ENCODE measurements around the gene RREB1.

DNA sequence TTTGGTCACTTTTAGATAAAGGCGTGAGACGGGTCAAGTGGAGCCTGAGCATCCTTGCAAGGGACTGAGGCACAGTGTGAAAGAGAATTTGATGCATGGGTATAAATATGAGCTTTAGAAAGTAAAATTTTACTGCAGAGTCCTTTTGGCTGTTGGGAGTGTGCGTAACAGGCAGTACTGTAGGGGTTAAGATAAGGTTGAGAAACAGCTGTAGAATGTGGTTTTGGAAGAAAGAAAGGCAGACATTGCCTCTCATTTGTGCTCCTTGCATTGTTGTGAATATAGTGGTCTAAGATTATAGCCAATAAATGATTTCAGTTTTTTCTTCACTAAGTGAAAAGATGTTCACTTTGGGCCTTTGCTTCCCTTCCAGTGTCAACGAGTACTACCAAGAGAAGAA is 73.0 kb downstream of the RREB1 start:
- TF ChIP-seq, protein P1, sequence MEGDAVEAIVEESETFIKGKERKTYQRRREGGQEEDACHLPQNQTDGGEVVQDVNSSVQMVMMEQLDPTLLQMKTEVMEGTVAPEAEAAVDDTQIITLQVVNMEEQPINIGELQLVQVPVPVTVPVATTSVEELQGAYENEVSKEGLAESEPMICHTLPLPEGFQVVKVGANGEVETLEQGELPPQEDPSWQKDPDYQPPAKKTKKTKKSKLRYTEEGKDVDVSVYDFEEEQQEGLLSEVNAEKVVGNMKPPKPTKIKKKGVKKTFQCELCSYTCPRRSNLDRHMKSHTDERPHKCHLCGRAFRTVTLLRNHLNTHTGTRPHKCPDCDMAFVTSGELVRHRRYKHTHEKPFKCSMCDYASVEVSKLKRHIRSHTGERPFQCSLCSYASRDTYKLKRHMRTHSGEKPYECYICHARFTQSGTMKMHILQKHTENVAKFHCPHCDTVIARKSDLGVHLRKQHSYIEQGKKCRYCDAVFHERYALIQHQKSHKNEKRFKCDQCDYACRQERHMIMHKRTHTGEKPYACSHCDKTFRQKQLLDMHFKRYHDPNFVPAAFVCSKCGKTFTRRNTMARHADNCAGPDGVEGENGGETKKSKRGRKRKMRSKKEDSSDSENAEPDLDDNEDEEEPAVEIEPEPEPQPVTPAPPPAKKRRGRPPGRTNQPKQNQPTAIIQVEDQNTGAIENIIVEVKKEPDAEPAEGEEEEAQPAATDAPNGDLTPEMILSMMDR (IDR thresholded peaks at IDR 0.05; ENCODE audit: insufficient read depth, low read length), result no peak
- TF ChIP-seq POLR2AphosphoS5 (IDR thresholded peaks at IDR 0.05; ENCODE audit: low read depth), result no peak
- TF ChIP-seq SPI1 (IDR thresholded peaks at IDR 0.05; ENCODE audit: borderline replicate concordance, low read depth), result no peak
